HEK293 (cell line): ENCODE measurements around the gene CAMK2D.

Experiments
- CTCF ChIA-PET: fragments of 350-600 bp; formaldehyde crosslinking; extraction: SDS; loops from one replicate; lab custom pipeline; 2021; ENCODE audit warnings: antibody characterized with exemption; lab: Yijun Ruan, JAX
- POLR2A ChIA-PET: fragments of 300-600 bp; formaldehyde crosslinking; extraction: SDS; loops from one replicate; lab custom pipeline; 2020; ENCODE audit warnings: antibody characterized with exemption, inconsistent platforms; lab: Yijun Ruan, JAX
- H3K27ac ChIP-seq: fragments of 200-500 bp; sonication (Bioruptor generic); 2 replicates; pipeline ENCODE4 v1.5.1; 2014; ENCODE audit warnings: low read depth, low read length, control low read depth, inconsistent platforms; ENCODE audit errors: extremely low read depth
- H3K36me3 ChIP-seq, 2 experiments: fragments of 200-500 bp in 1 of 2; sonication (Bioruptor generic) in 1 of 2; 1 replicate in 1 of 2; 2 replicates in 1 of 2; pipeline ENCODE4 v1.5.1; 2014 to 2017; ENCODE audit warnings: inconsistent platforms in 2 of 2, low read length in 2 of 2; ENCODE audit not compliant: control insufficient read depth in 2 of 2, insufficient read depth in 1 of 2
- H3K4me1 ChIP-seq: fragments of 200-500 bp; sonication (Bioruptor generic); 2 replicates; pipeline ENCODE4 v1.5.1; 2014; ENCODE audit warnings: mild to moderate bottlenecking, low read length, inconsistent platforms; ENCODE audit not compliant: control insufficient read depth, insufficient read depth
- H3K4me3 ChIP-seq: 2 replicates; pipeline ENCODE4 v1.5.1; 2011; ENCODE audit warnings: low read depth, mild to moderate bottlenecking, control low read depth, low read length, moderate library complexity
- H3K9me3 ChIP-seq: fragments of 200-500 bp; sonication (Bioruptor generic); 2 replicates; pipeline ENCODE4 v1.5.1; 2014; ENCODE audit warnings: low read depth, low read length, inconsistent platforms; ENCODE audit not compliant: control insufficient read depth, insufficient read depth
- BCL11B ChIP-seq: fragments of 450-650 bp; formaldehyde crosslinking; IDR thresholded peaks from 2 replicates; pipeline ENCODE4 v1.5.1; 2016; ENCODE audit warnings: low read depth, missing biosample characterization, missing genetic modification characterization
- GLI4 ChIP-seq: fragments of 450-650 bp; formaldehyde crosslinking; IDR thresholded peaks from 2 replicates; pipeline ENCODE4 v1.5.1; 2016; ENCODE audit warnings: missing biosample characterization, missing genetic modification characterization
- KLF10 ChIP-seq: fragments of 450-650 bp; IDR thresholded peaks from 2 replicates; pipeline ENCODE4 v1.5.1; 2018; ENCODE audit warnings: missing biosample characterization, mild to moderate bottlenecking, missing genetic modification characterization
- PRDM10 ChIP-seq: fragments of 450-650 bp; formaldehyde crosslinking; IDR thresholded peaks from 2 replicates; pipeline ENCODE4 v1.5.1; 2016; ENCODE audit warnings: missing biosample characterization, missing genetic modification characterization
- REPIN1 ChIP-seq: fragments of 450-650 bp; formaldehyde crosslinking; IDR thresholded peaks from 2 replicates; pipeline ENCODE4 v1.5.1; 2017; ENCODE audit warnings: missing biosample characterization, missing genetic modification characterization, low read depth
- YY2 ChIP-seq: fragments of 450-650 bp; formaldehyde crosslinking; IDR thresholded peaks from 2 replicates; pipeline ENCODE4 v1.5.1; 2016; ENCODE audit warnings: missing biosample characterization, missing genetic modification characterization
- ZBTB20 ChIP-seq: fragments of 450-650 bp; formaldehyde crosslinking; IDR thresholded peaks from 2 replicates; pipeline ENCODE4 v1.5.1; 2016; ENCODE audit warnings: missing biosample characterization, missing genetic modification characterization
- ZBTB44 ChIP-seq: fragments of 450-650 bp; IDR thresholded peaks from 2 replicates; pipeline ENCODE4 v1.5.1; 2018; ENCODE audit warnings: missing biosample characterization, mild to moderate bottlenecking, missing genetic modification characterization
- ZNF175 ChIP-seq: fragments of 450-650 bp; formaldehyde crosslinking; IDR thresholded peaks from 2 replicates; pipeline ENCODE4 v1.5.1; 2016; ENCODE audit warnings: missing biosample characterization, missing genetic modification characterization
- ZNF19 ChIP-seq: fragments of 450-650 bp; formaldehyde crosslinking; IDR thresholded peaks from 2 replicates; pipeline ENCODE4; 2016; ENCODE audit warnings: missing biosample characterization, missing genetic modification characterization, low read depth
- ZNF2 ChIP-seq: fragments of 450-650 bp; formaldehyde crosslinking; IDR thresholded peaks from 2 replicates; pipeline ENCODE4 v1.5.1; 2016; ENCODE audit warnings: missing biosample characterization, missing genetic modification characterization
- ZNF202 ChIP-seq: fragments of 450-650 bp; formaldehyde crosslinking; IDR thresholded peaks from 2 replicates; pipeline ENCODE4 v1.5.1; 2016; ENCODE audit warnings: missing biosample characterization, missing genetic modification characterization, borderline replicate concordance
- ZNF214 ChIP-seq: fragments of 450-650 bp; formaldehyde crosslinking; IDR thresholded peaks from 2 replicates; pipeline ENCODE4 v1.5.1; 2017; ENCODE audit warnings: missing biosample characterization, mild to moderate bottlenecking, missing genetic modification characterization, borderline replicate concordance
- ZNF248 ChIP-seq: fragments of 450-650 bp; formaldehyde crosslinking; IDR thresholded peaks from 2 replicates; pipeline ENCODE4 v1.5.1; 2017; ENCODE audit warnings: missing biosample characterization, missing genetic modification characterization
- ZNF416 ChIP-seq: fragments of 450-650 bp; formaldehyde crosslinking; IDR thresholded peaks from 2 replicates; pipeline ENCODE4 v1.5.1; 2016; ENCODE audit warnings: missing biosample characterization, missing genetic modification characterization
- ZNF449 ChIP-seq: fragments of 450-650 bp; formaldehyde crosslinking; IDR thresholded peaks from 2 replicates; pipeline ENCODE4 v1.5.1; 2017; ENCODE audit warnings: missing biosample characterization, mild to moderate bottlenecking, missing genetic modification characterization, moderate library complexity
- ZNF571 ChIP-seq: fragments of 450-650 bp; formaldehyde crosslinking; IDR thresholded peaks from 2 replicates; pipeline ENCODE4 v1.5.0; 2017; ENCODE audit warnings: missing biosample characterization, missing genetic modification characterization
- ZNF580 ChIP-seq: fragments of 450-650 bp; formaldehyde crosslinking; IDR thresholded peaks from 2 replicates; pipeline ENCODE4 v1.5.1; 2016; ENCODE audit warnings: missing biosample characterization, missing genetic modification characterization
- ZNF596 ChIP-seq: fragments of 450-650 bp; IDR thresholded peaks from 2 replicates; pipeline ENCODE4 v1.5.0; 2018; ENCODE audit warnings: missing biosample characterization, mild to moderate bottlenecking, missing genetic modification characterization, moderate library complexity
- ZNF629 ChIP-seq: fragments of 450-650 bp; formaldehyde crosslinking; IDR thresholded peaks from 2 replicates; pipeline ENCODE4 v1.5.1; 2017; ENCODE audit warnings: missing biosample characterization, missing genetic modification characterization
- ZNF639 ChIP-seq: fragments of 450-650 bp; formaldehyde crosslinking; IDR thresholded peaks from 2 replicates; pipeline ENCODE4 v1.5.1; 2016; ENCODE audit warnings: missing biosample characterization, missing genetic modification characterization
- ZSCAN5A ChIP-seq: fragments of 450-650 bp; formaldehyde crosslinking; IDR thresholded peaks from 2 replicates; pipeline ENCODE4 v1.5.1; 2016; ENCODE audit warnings: missing biosample characterization, missing genetic modification characterization

The CAMK2D gene

GRCh38 chr4:113404841-113405240, 356.7 kb downstream of the CAMK2D start:
- Histone ChIP-seq H3K4me3 (no peak overlapping the region), H3K36me3 (no peaks in the 10 kb centered on the region), H3K4me1 (no peaks in the 10 kb centered on the region), H3K27ac (no peak overlapping the region), H3K9me3 (no peaks in the 10 kb centered on the region)
- TF ChIP-seq ZNF639 (tag by site-specific recombination) (no peak), KLF10 (tag by site-specific recombination) (no peak), ZNF2 (tag by site-specific recombination) (no peak), ZNF596 (tag by site-specific recombination) (no peak), ZNF416 (tag by site-specific recombination) (no peak), ZNF19 (tag by site-specific recombination) (no peak), YY2 (no peak), ZNF248 (no peak), ZNF571 (no peak), ZNF449 (tag by site-specific recombination) (no peak), PRDM10 (tag by site-specific recombination) (no peak), ZBTB44 (tag by site-specific recombination) (no peak), ZBTB20 (tag by site-specific recombination) (no peak)
- CTCF ChIA-PET: interaction anchor here (2.0 kb wide), 1 partner anchor 10 kb away, joined by 7 read pairs; no protein-coding TSS in a partner anchor
- POLR2A ChIA-PET: no interaction called here

GRCh38 chr4:113404167-113404571, 357.4 kb downstream of the CAMK2D start:
- Histone ChIP-seq H3K4me3 (no peak overlapping the region), H3K36me3 (no peaks in the 10 kb centered on the region), H3K27ac (no peak overlapping the region), H3K4me1 (no peaks in the 10 kb centered on the region), H3K9me3 (no peaks in the 10 kb centered on the region)
- ChIA-PET CTCF (interaction anchor here (2.0 kb wide), 1 partner anchor 9 kb away, joined by 7 read pairs; no protein-coding TSS in a partner anchor), POLR2A (no interaction called here)
- TF ChIP-seq ZNF214 (no peak), BCL11B (tag by site-specific recombination) (no peak), ZNF639 (tag by site-specific recombination) (no peak), ZNF449 (tag by site-specific recombination) (no peak), ZNF629 (tag by site-specific recombination) (no peak), ZSCAN5A (tag by site-specific recombination) (no peak), REPIN1 (tag by site-specific recombination) (no peak), ZNF580 (tag by site-specific recombination) (no peak), ZNF175 (tag by site-specific recombination) (no peak), ZNF202 (tag by site-specific recombination) (no peak), GLI4 (tag by site-specific recombination) (no peak)
